ENCODE data around the gene PPP1R12A.

PPP1R12A gene

DNA sequence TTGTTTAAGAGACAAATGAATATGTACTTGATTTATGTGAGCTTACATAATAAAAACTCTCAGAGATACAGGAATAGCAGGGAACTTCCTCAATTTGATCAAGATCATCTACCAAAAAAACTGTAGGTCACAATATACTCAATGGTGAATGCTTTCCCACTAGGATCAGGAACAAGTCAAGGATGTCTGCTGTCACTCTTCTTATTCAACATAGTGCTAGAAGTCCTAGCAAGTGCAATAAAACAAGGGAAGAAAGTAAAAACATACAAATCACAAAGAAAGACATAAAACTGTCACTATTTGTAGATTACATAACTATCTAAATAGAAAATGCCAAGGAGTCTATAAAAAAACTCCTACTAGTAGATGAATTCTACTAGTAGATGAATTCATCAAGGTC lies 202.3 kb downstream of the PPP1R12A start:
- CTCF ChIA-PET, result interaction anchor here (0.5 to 1.2 kb wide), 3 partner anchors 153 to 325 kb away, joined by 3 read pairs; no protein-coding TSS in a partner anchor
- H3K9me3 ChIP-seq (ENCODE audit: control insufficient read depth, insufficient read depth, low read depth, low read length), result no peaks in the 10 kb centered on the region
- H3K27ac ChIP-seq (ENCODE audit: extremely low read depth, low read depth, low read length), result no peak overlapping the region
- TF ChIP-seq ZNF837 (tag by site-specific recombination; IDR thresholded peaks at IDR 0.05) (no peak), ZNF629 (tag by site-specific recombination; IDR thresholded peaks at IDR 0.05) (no peak), GLIS1 (tag by site-specific recombination; IDR thresholded peaks at IDR 0.05) (no peak), ZNF248 (tag by site-specific recombination; IDR thresholded peaks at IDR 0.05) (no peak)
- TF ChIP-seq, protein P1, sequence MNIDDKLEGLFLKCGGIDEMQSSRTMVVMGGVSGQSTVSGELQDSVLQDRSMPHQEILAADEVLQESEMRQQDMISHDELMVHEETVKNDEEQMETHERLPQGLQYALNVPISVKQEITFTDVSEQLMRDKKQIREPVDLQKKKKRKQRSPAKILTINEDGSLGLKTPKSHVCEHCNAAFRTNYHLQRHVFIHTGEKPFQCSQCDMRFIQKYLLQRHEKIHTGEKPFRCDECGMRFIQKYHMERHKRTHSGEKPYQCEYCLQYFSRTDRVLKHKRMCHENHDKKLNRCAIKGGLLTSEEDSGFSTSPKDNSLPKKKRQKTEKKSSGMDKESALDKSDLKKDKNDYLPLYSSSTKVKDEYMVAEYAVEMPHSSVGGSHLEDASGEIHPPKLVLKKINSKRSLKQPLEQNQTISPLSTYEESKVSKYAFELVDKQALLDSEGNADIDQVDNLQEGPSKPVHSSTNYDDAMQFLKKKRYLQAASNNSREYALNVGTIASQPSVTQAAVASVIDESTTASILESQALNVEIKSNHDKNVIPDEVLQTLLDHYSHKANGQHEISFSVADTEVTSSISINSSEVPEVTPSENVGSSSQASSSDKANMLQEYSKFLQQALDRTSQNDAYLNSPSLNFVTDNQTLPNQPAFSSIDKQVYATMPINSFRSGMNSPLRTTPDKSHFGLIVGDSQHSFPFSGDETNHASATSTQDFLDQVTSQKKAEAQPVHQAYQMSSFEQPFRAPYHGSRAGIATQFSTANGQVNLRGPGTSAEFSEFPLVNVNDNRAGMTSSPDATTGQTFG (tag by site-specific recombination; IDR thresholded peaks at IDR 0.05; ENCODE audit: borderline replicate concordance), result no peak
- no peaks in the 10 kb centered on the region for H3K36me3 ChIP-seq (ENCODE audit: control insufficient read depth in 2 of 2, insufficient read depth in 1 of 2, low read length in 2 of 2)
- no peak overlapping the region for H3K4me3 ChIP-seq (ENCODE audit: low read depth, low read length)
- no peaks in the 10 kb centered on the region for H3K4me1 ChIP-seq (ENCODE audit: control insufficient read depth, insufficient read depth, low read length)
- POLR2A ChIA-PET, result interaction anchor here (0.6 kb wide), 1 partner anchor 205 kb away, joined by 4 read pairs; no protein-coding TSS in a partner anchor

- ChIA-PET POLR2A (no interaction called here), CTCF (interaction anchor here (1.0 to 1.6 kb wide), 2 partner anchors 11 to 12 kb away, joined by 4 read pairs; no protein-coding TSS in a partner anchor)
- Histone ChIP-seq H3K4me1 (ENCODE audit: control insufficient read depth, insufficient read depth, low read length) (no peaks in the 10 kb centered on the region), H3K27ac (ENCODE audit: extremely low read depth, low read depth, low read length) (no peak overlapping the region), H3K9me3 (ENCODE audit: control insufficient read depth, insufficient read depth, low read depth, low read length) (no peaks in the 10 kb centered on the region), H3K4me3 (ENCODE audit: low read depth, low read length) (no peak overlapping the region), H3K36me3 (ENCODE audit: control insufficient read depth in 2 of 2, insufficient read depth in 1 of 2, low read length in 2 of 2) (no peaks in the 10 kb centered on the region)
- no peak for TF ChIP-seq ZNF707 (tag by site-specific recombination; IDR thresholded peaks at IDR 0.05)
- TF ChIP-seq TCF7L2 (IDR thresholded peaks at IDR 0.05; ENCODE audit: borderline replicate concordance, low read depth, low read length), result no peak
- TF ChIP-seq ATF2 (tag by site-specific recombination; IDR thresholded peaks at IDR 0.05; ENCODE audit: low read depth), result peak; percentile 40; the same call in 1 of the 2 replicates
- TF ChIP-seq ZBTB10 (tag by site-specific recombination; IDR thresholded peaks at IDR 0.05), result no peak
- TF ChIP-seq GLIS1 (tag by site-specific recombination; IDR thresholded peaks at IDR 0.05), result no peak
- TF ChIP-seq ZNF654 (tag by site-specific recombination; IDR thresholded peaks at IDR 0.05; ENCODE audit: low read depth), result no peak
- TF ChIP-seq ZNF529 (tag by site-specific recombination; IDR thresholded peaks at IDR 0.05; ENCODE audit: insufficient replicate concordance), result no peak
- TF ChIP-seq HIC1 (tag by site-specific recombination; IDR thresholded peaks at IDR 0.05), result no peak
These were observed 208.9 kb downstream of the PPP1R12A start for GRCh38 chr12:79725987-79726386.
